Measurements from ENCODE around the gene CAPZB. TPM values are rescaled to one million over a fixed set of nuclear protein-coding genes. Genes with fewer than 3 reads are reported as not detected.

CAPZB gene
- polyA plus RNA-seq, 1 experiment, result 312 TPM

- H3K4me3 ChIP-seq (ENCODE audit: low read depth, low read length), result no peak overlapping the region
- H3K9me3 ChIP-seq (ENCODE audit: control insufficient read depth, insufficient read depth, low read length), result peaks cover 3% of the 10 kb centered on the region; the same call in 1 of the 2 replicates
- no peak for TF ChIP-seq CTCF (IDR thresholded peaks at IDR 0.05; ENCODE audit: low read depth, low read length)
- ChIA-PET POLR2A (interaction anchor here (1.1 kb wide), 1 partner anchor 9 kb away, joined by 5 read pairs; no protein-coding TSS in a partner anchor), CTCF (no interaction called here)
- H3K27ac ChIP-seq (ENCODE audit: low read depth, low read length), result no peak overlapping the region
- no peaks in the 10 kb centered on the region for H3K27me3 ChIP-seq (ENCODE audit: control insufficient read depth, insufficient read depth, low read length)
- no peak for DNase-seq (ENCODE audit: low read depth, low spot score)
These were observed 113.9 kb downstream of the CAPZB start for GRCh38 chr1:19371226-19372135.

- H3K27me3 ChIP-seq (ENCODE audit: control insufficient read depth, insufficient read depth, low read length), result no peaks in the 10 kb centered on the region
- no peak overlapping the region for H3K27ac ChIP-seq (ENCODE audit: low read depth, low read length)
- CTCF ChIA-PET, result no interaction called here
- POLR2A ChIA-PET, result no interaction called here
- DNase-seq (ENCODE audit: low read depth, low spot score), result no peak
- TF ChIP-seq CTCF (IDR thresholded peaks at IDR 0.05; ENCODE audit: low read depth, low read length), result no peak
- H3K4me3 ChIP-seq (ENCODE audit: low read depth, low read length), result no peak overlapping the region
- H3K9me3 ChIP-seq (ENCODE audit: control insufficient read depth, insufficient read depth, low read length), result no peaks in the 10 kb centered on the region
These were observed 114.7 kb downstream of the CAPZB start for GRCh38 chr1:19370453-19371170.

GRCh38 chr1:19369396-19370090 is 115.8 kb downstream of the CAPZB start:
- H3K4me3 ChIP-seq (ENCODE audit: low read depth, low read length), result no peak overlapping the region
- no peak overlapping the region for H3K27ac ChIP-seq (ENCODE audit: low read depth, low read length)
- no peak for DNase-seq (ENCODE audit: low read depth, low spot score)
- ChIA-PET CTCF (no interaction called here), POLR2A (no interaction called here)
- TF ChIP-seq CTCF (IDR thresholded peaks at IDR 0.05; ENCODE audit: low read depth, low read length), result no peak
- H3K9me3 ChIP-seq (ENCODE audit: control insufficient read depth, insufficient read depth, low read length), result no peaks in the 10 kb centered on the region
- no peaks in the 10 kb centered on the region for H3K27me3 ChIP-seq (ENCODE audit: control insufficient read depth, insufficient read depth, low read length)

GRCh38 chr1:19368964-19369363 is 116.4 kb downstream of the CAPZB start:
- DNase-seq (ENCODE audit: low read depth, low spot score), result no peak
- ChIA-PET CTCF (no interaction called here), POLR2A (no interaction called here)
- no peak for TF ChIP-seq CTCF (IDR thresholded peaks at IDR 0.05; ENCODE audit: low read depth, low read length)
- H3K27ac ChIP-seq (ENCODE audit: low read depth, low read length), result no peak overlapping the region
- no peaks in the 10 kb centered on the region for H3K9me3 ChIP-seq (ENCODE audit: control insufficient read depth, insufficient read depth, low read length)
- no peak overlapping the region for H3K4me3 ChIP-seq (ENCODE audit: low read depth, low read length)
- no peaks in the 10 kb centered on the region for H3K27me3 ChIP-seq (ENCODE audit: control insufficient read depth, insufficient read depth, low read length)
